HCT116 (cell line): ENCODE measurements around the gene SPACA4. TPM values are rescaled to one million over a fixed set of nuclear protein-coding genes. Genes with fewer than 3 reads are reported as not detected.

ENCODE experiments used
- ATAC-seq: fragments of 200-7000 bp; cut with Tn5 transposase; 2 replicates; pipeline ENCODE4 v1.9.1; 2020; ENCODE audit warnings: mild to moderate bottlenecking, moderate library complexity
- BruUV-seq: library from RNA; stranded (reverse); fragments of 400-500 nt; replicated peaks from 2 replicates; lab custom pipeline; 2021; lab: Mats Ljungman, UMichigan
- CTCF ChIA-PET: fragments of 300-600 bp; sonication (Branson Sonifier 250); formaldehyde crosslinking; loops from one replicate; lab custom pipeline; 2021; ENCODE audit warnings: antibody characterized with exemption; lab: Charles Lee
- POLR2A ChIA-PET: fragments of 300-600, 350-600 bp; sonication (Branson Sonifier 250); formaldehyde crosslinking; loops from one replicate; lab custom pipeline; 2021; ENCODE audit warnings: antibody characterized with exemption; lab: Charles Lee
- RAD21 ChIA-PET, 2 experiments: fragments of 300-600 bp; sonication (Branson Sonifier 250); formaldehyde crosslinking; loops; one replicate each; lab custom pipeline; 2023; ENCODE audit warnings: low total read pairs in 2 of 2; ENCODE audit not compliant: uncharacterized antibody in 2 of 2, unreplicated experiment in 2 of 2, low non-redundant PET in 1 of 2; lab: Charles Lee
- DNase-seq: peaks from one replicate; pipeline ENCODE4 v3.0.0-alpha.2; 2010; ENCODE audit warnings: low read depth, low spot score
- H2AFZ ChIP-seq: fragments of 200-600 bp; shearing (Covaris generic), sonication (generic); 2 replicates; pipeline ENCODE4 v1.6.1; 2017; ENCODE audit warnings: low read depth, mixed run types, mixed read lengths, antibody characterized with exemption, low read length; ENCODE audit not compliant: poor library complexity, severe bottlenecking
- H3K27ac ChIP-seq: 2 replicates; pipeline ENCODE4 v1.5.1; 2012; ENCODE audit warnings: low read depth, low read length
- H3K27me3 ChIP-seq: fragments of 200-600 bp; sonication (generic); 2 replicates; pipeline ENCODE4 v1.6.1; 2016; ENCODE audit warnings: mixed run types, low read length, mixed read lengths; ENCODE audit not compliant: insufficient read depth
- H3K36me3 ChIP-seq, 2 experiments: fragments of 200-500 bp in 1 of 2; fragments of 200-600 bp in 1 of 2; sonication (Bioruptor generic) in 1 of 2; sonication (generic) in 1 of 2; 2 replicates each; pipeline versions ENCODE4 v1.5.1 to v1.6.1; 2014 to 2016; ENCODE audit warnings: low read length in 2 of 2, inconsistent platforms in 1 of 2, mixed read lengths in 1 of 2, mixed run types in 1 of 2; ENCODE audit not compliant: insufficient read depth in 2 of 2, control insufficient read depth in 1 of 2
- H3K4me1 ChIP-seq, 2 experiments: fragments of 200-600 bp in 1 of 2; sonication (generic) in 1 of 2; 2 replicates each; pipeline versions ENCODE4 v1.5.1 to v1.6.1; 2012 to 2017; ENCODE audit warnings: low read length in 2 of 2, inconsistent platforms in 1 of 2, mild to moderate bottlenecking in 1 of 2, mixed read lengths in 1 of 2, mixed run types in 1 of 2, moderate library complexity in 1 of 2; ENCODE audit not compliant: insufficient read depth in 2 of 2, control insufficient read depth in 1 of 2
- H3K4me2 ChIP-seq: fragments of 200-600 bp; sonication (generic); 2 replicates; pipeline ENCODE4 v1.6.1; 2017; ENCODE audit warnings: mixed run types, low read length, mixed read lengths
- H3K4me3 ChIP-seq, 2 experiments: fragments of 200-600 bp in 1 of 2; sonication (generic) in 1 of 2; replicated peaks in 1 of 2; 2 replicates each; pipeline ENCODE4 v1.5.1; 2011 to 2016; ENCODE audit warnings: low read length in 2 of 2, control low read depth in 1 of 2, low read depth in 1 of 2, mild to moderate bottlenecking in 1 of 2, mixed read lengths in 1 of 2, mixed run types in 1 of 2
- H3K79me2 ChIP-seq: fragments of 200-600 bp; sonication (generic); 2 replicates; pipeline ENCODE4 v1.6.1; 2017; ENCODE audit warnings: mild to moderate bottlenecking, mixed run types, low read length, moderate library complexity, mixed read lengths; ENCODE audit not compliant: insufficient read depth
- H3K9ac ChIP-seq: fragments of 200-600 bp; sonication (generic); 2 replicates; pipeline ENCODE4 v1.6.1; 2016; ENCODE audit warnings: low read length, mixed read lengths
- H3K9me2 ChIP-seq: fragments of 200-600 bp; sonication (generic), shearing (Covaris generic); 2 replicates; pipeline ENCODE4 v1.6.1; 2017; ENCODE audit warnings: mixed run types, mild to moderate bottlenecking, moderate library complexity; ENCODE audit not compliant: insufficient read depth
- H3K9me3 ChIP-seq, 2 experiments: fragments of 200-500 bp in 1 of 2; fragments of 200-600 bp in 1 of 2; sonication (Bioruptor generic) in 1 of 2; sonication (generic) in 1 of 2; 2 replicates each; pipeline ENCODE4 v1.6.1; 2014 to 2017; ENCODE audit warnings: low read length in 2 of 2, mixed read lengths in 2 of 2, inconsistent platforms in 1 of 2, low read depth in 1 of 2, mild to moderate bottlenecking in 1 of 2, mixed run types in 1 of 2, moderate library complexity in 1 of 2; ENCODE audit not compliant: control insufficient read depth in 1 of 2, insufficient read depth in 1 of 2
- H4K20me1 ChIP-seq: fragments of 200-600 bp; sonication (generic), shearing (Covaris generic); 2 replicates; pipeline ENCODE4 v1.6.1; 2017; ENCODE audit warnings: mixed run types, mild to moderate bottlenecking, moderate library complexity; ENCODE audit not compliant: insufficient read depth
- CEBPB ChIP-seq: IDR thresholded peaks from 2 replicates; pipeline ENCODE4 v1.6.1; 2012; ENCODE audit warnings: low read depth
- ELF1 ChIP-seq: IDR thresholded peaks from 2 replicates; pipeline ENCODE4 v1.6.1; 2012; ENCODE audit warnings: low read depth, borderline replicate concordance
- EZH2 ChIP-seq: fragments of 200-600 bp; sonication (generic); IDR thresholded peaks from 2 replicates; pipeline ENCODE4 v1.6.1; 2017; ENCODE audit warnings: antibody characterized with exemption, mixed run types
- POLR2AphosphoS5 ChIP-seq: IDR thresholded peaks from 2 replicates; pipeline ENCODE4 v1.6.1; 2011; ENCODE audit warnings: mild to moderate bottlenecking, low read depth, low read length, moderate library complexity
- RAD21 ChIP-seq: IDR thresholded peaks from 2 replicates; pipeline ENCODE4 v1.6.1; 2012; ENCODE audit warnings: low read depth, mild to moderate bottlenecking
- SP1 ChIP-seq: IDR thresholded peaks from 2 replicates; pipeline ENCODE4 v1.6.1; 2012; ENCODE audit warnings: low read depth
- SRF ChIP-seq: IDR thresholded peaks from 2 replicates; pipeline ENCODE4 v1.6.1; 2012; ENCODE audit warnings: low read depth
- TCF7L2 ChIP-seq: IDR thresholded peaks from 2 replicates; pipeline ENCODE4 v1.7.0; 2011; ENCODE audit warnings: borderline replicate concordance, inconsistent platforms; ENCODE audit not compliant: insufficient read depth, insufficient read length; ENCODE audit errors: extremely low read depth
- YY1 ChIP-seq: IDR thresholded peaks from 2 replicates; pipeline ENCODE4 v1.6.1; 2011; ENCODE audit warnings: low read length, low read depth, moderate library complexity, mild to moderate bottlenecking; ENCODE audit not compliant: insufficient replicate concordance; ENCODE audit errors: extremely low read depth
- ZFX ChIP-seq: fragments of 450-650 bp; IDR thresholded peaks from 2 replicates; pipeline ENCODE4 v1.6.1; 2017
- intact Hi-C: fragments of 100-400 bp; cut with micrococcal nuclease; formaldehyde crosslinking; loops from 2 replicates; pipeline ENCODE4 v1.10.0; 2022
- total RNA-seq: library from RNA; stranded (reverse); gene quantifications from one replicate; pipeline ENCODE4 v1.2.1, GENCODE V29; 2021; ENCODE audit not compliant: unreplicated experiment
- TF ChIP-seq, protein P1 (sequence below): IDR thresholded peaks from 2 replicates; pipeline ENCODE4 v1.6.1; 2011; ENCODE audit warnings: mild to moderate bottlenecking, low read length, moderate library complexity; ENCODE audit not compliant: insufficient replicate concordance; ENCODE audit errors: extremely low read depth
- TF ChIP-seq, protein P2 (sequence below): IDR thresholded peaks from 2 replicates; pipeline ENCODE4 v1.6.1; 2012

SPACA4 gene
- total RNA-seq, 1 experiment from 2014 or later = not detected

DNA sequence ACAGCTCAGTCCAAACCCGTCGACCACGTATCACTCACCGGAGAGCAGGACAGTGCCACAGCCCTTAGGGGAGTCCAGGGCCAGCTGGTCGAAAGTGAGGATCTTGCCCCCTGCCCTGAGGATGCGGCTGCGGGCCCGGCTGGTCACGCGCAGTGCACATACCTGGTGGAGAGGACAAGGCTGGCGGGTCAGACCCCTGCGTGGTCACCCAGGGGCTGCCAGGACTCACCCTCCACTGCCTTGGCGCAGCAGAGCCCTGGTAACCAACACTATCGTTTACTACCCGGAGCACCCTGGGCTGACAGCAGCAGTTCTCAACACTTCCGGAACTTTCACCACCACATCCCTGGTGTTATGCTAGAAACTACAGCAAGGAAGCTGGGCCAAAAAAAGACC is 9.5 kb downstream of the SPACA4 start:
- Histone ChIP-seq H3K27me3 (no peaks in the 10 kb centered on the region), H3K9me3 (no peaks in the 10 kb centered on the region), H4K20me1 (peaks cover 34% of the 10 kb centered on the region; the same call in 1 of the 2 replicates), H3K9ac (peak overlapping the region; percentile 99; the same call in 1 of the 2 replicates), H3K4me2 (peak overlapping the region; percentile 87), H3K4me1 (peaks cover 33 to 52% of the 10 kb centered on the region in 2 experiments), H3K36me3 (peaks cover 20 to 37% of the 10 kb centered on the region in 2 experiments), H3K79me2 (peaks cover 46% of the 10 kb centered on the region), H3K9me2 (no peaks in the 10 kb centered on the region), H3K4me3 (peak overlapping the region in 1 of 2 experiments; percentile 37; a peak in 3 of 4 replicates)
- ChIA-PET CTCF (no interaction called here), RAD21 (no interaction called here), POLR2A (interaction anchor here (0.6 to 2.0 kb wide), 2 partner anchors 14 to 22 kb away, joined by 3 to 9 read pairs; no protein-coding TSS in a partner anchor)
- DNase-seq = no peak
- intact Hi-C loops = no loop called here
- BruUV-seq = no TSS peak
- TF ChIP-seq ZFX (no peak), RAD21 (no peak), EZH2 (no peak), POLR2AphosphoS5 (0 out of 2 replicates have a peak, but pooled peaks have one; percentile 2)
- TF ChIP-seq, protein P1, sequence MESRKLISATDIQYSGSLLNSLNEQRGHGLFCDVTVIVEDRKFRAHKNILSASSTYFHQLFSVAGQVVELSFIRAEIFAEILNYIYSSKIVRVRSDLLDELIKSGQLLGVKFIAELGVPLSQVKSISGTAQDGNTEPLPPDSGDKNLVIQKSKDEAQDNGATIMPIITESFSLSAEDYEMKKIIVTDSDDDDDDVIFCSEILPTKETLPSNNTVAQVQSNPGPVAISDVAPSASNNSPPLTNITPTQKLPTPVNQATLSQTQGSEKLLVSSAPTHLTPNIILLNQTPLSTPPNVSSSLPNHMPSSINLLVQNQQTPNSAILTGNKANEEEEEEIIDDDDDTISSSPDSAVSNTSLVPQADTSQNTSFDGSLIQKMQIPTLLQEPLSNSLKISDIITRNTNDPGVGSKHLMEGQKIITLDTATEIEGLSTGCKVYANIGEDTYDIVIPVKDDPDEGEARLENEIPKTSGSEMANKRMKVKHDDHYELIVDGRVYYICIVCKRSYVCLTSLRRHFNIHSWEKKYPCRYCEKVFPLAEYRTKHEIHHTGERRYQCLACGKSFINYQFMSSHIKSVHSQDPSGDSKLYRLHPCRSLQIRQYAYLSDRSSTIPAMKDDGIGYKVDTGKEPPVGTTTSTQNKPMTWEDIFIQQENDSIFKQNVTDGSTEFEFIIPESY = no peak
- TF ChIP-seq, all 23 proteins: peak for 1
- Histone ChIP-seq H3K27ac (peak overlapping the region; percentile 86), H2AFZ (no peak overlapping the region)
- ATAC-seq = no peak

DNA sequence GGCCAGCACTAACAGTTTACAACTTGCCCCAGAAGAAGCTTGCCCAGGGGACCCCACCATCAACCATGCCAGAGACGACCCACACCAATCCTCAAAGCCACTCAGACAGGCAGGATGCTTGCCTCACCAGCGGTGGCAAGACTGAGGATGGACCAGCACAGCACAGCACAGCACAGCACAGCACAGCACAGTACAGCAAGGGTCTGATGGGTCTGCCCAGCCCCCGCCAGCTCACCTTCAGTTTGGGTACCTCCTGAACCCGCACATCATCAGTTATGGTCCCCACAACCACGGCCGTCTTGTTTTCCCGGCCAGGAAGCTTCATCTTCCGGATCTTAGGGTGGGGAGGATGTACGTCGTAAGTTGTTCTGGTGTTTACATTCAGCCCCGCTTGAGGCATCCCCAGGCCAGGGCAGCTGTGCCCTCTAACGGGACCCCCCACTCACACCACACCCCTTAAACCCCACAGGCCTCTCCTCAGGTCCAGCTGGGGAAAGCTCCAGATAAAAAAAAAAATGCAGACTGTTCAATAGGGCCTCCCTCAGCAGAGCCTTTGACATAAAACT is 10.0 kb downstream of the SPACA4 start:
- CTCF ChIA-PET = no interaction called here
- no peak for DNase-seq
- no peaks in the 10 kb centered on the region for H3K9me2 ChIP-seq
- TF ChIP-seq TCF7L2 (no peak), ELF1 (no peak), SRF (no peak), YY1 (no peak), RAD21 (no peak), SP1 (no peak), ZFX (no peak), POLR2AphosphoS5 (no peak; the same call in 1 of the 2 replicates), CEBPB (no peak)
- TF ChIP-seq, protein P2, sequence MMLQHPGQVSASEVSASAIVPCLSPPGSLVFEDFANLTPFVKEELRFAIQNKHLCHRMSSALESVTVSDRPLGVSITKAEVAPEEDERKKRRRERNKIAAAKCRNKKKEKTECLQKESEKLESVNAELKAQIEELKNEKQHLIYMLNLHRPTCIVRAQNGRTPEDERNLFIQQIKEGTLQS = no peak
- peaks cover 33 to 52% of the 10 kb centered on the region in 2 experiments for H3K4me1 ChIP-seq
- H3K9ac ChIP-seq = peak overlapping the region; percentile 99
- peak overlapping the region; percentile 86 for H3K27ac ChIP-seq
- peaks cover 20 to 37% of the 10 kb centered on the region in 2 experiments for H3K36me3 ChIP-seq
- peaks cover 34% of the 10 kb centered on the region; the same call in 1 of the 2 replicates for H4K20me1 ChIP-seq
- H3K4me3 ChIP-seq = peak overlapping the region in 1 of 2 experiments; percentile 37; a peak in 2 of 4 replicates
- peaks cover 50% of the 10 kb centered on the region for H3K79me2 ChIP-seq
- ATAC-seq = no peak
- peak overlapping the region; percentile 87 for H3K4me2 ChIP-seq
- H2AFZ ChIP-seq = no peak overlapping the region
- no TSS peak for BruUV-seq
- H3K9me3 ChIP-seq = no peaks in the 10 kb centered on the region
- intact Hi-C loops = no loop called here
- H3K27me3 ChIP-seq = no peaks in the 10 kb centered on the region
- RAD21 ChIA-PET = no interaction called here
- POLR2A ChIA-PET = interaction anchor here (1.2 to 2.0 kb wide), 3 partner anchors 13 to 226 kb away, joined by 3 to 9 read pairs (median 3); partner anchors contain the start of gene DBP
